Activated CD4-positive, alpha-beta T cell treated with anti-CD3 and anti-CD28 coated beads, Interleukin-2, Interleukin-6, amounts not matched to agents 100 ng/mL and 50 ng/mL, durations not matched to agents 16 hours and 8 hours (primary cell): ENCODE measurements around the gene JOSD2.

Experiments used
- DNase-seq: peaks from one replicate; pipeline ENCODE4 v3.0.0-alpha.2; 2020

Gene JOSD2, protein sequence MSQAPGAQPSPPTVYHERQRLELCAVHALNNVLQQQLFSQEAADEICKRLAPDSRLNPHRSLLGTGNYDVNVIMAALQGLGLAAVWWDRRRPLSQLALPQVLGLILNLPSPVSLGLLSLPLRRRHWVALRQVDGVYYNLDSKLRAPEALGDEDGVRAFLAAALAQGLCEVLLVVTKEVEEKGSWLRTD

DNA sequence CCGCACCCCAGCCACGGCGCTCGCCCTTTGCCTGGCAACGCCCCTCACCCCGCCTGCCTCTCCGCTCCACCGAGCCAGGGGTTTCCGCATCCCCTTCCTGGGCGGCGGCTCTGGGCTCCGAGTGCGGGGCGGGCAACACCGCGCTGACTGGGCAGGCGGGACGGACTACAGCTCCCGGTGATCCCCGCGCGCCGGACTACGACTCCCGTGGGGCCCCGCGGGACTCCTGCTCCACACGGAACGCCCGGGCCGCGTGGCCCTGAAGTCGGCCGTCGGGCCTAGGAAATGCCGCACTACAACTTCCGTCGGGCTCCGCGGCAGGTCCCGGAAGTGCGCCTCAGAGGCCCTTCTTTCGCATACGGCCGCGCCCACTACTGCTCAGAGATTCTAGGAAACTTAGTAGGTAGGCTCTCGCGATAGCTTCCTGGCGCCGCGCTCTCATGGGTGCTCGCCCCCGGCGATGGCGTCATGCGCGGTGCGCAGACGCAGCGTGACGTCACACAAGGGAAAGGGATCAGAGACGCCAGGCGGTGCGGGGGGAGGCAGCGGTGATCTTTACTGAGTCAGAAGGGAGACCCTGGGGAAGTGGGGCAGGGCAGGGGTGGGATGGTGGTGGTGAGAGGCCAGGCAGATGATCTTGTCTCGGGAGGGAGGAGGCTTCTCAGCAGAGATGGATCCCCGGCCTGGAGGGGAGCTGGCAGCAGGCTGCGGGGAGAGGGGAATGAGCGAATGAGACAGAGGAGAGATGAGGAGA, at the start of gene JOSD2:
JOSD2 (minus strand) TSS at position 123 of the 754 bp plus-strand sequence. CDS start 760 bp downstream, outside the sequence.
- peak; percentile 98 for DNase-seq

DNA sequence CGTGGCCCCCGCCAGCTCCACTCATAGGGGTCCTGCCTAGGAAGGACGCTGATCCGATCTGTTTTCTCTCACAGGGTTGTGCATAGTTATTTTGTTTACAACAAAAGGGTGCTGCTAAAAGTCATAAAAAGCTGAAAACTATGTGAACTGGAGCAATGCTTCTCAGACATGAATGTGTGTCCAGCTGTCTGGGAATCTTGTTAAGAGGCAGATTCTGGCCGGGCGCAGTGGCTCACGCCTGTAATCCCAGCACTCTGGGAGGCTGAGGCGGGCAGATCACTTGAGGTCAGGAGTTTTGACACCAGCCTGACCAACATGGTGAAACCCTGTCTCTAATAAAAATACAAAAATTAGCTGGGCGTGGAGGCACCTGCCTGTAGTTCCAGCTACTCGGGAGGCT, 48.6 kb upstream of the JOSD2 start:
- no peak for DNase-seq

DNA sequence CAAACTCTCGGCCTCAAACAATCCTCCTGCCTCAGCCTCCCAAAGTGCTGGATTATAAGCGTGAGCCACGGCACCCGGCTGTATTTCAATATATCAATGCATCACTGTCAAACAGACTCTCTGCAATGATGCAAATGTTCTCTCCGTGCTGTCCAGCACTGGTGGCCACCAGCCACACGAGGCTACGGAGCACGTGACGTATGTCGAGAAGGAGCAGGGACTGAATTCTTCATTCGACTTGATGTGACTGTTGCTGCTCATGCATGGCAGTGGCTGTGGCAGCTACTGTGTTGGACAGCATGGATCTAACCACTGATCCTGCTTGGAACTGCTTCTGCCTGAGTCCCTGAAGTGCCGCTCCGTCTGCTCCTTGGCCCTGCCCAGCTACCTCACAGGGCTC, 47.5 kb upstream of the JOSD2 start:
- no peak for DNase-seq

DNA sequence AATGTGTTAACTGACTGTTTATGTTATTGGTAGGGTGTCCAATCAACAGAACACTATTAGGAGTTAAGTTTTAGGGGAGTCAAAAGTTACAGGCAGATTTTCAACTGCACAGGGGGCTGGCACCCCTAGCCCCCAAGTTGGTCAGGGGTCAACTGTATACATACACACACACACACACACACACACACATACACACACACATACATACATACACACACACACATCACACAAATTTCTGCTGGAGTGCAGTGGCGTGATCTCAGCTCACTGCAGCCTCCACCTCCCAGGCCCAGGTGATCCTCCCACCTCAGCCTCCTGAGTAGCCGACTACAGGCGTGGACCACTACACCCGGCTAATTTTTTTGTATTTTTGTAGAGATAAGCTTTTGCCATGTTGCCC, 47.0 kb upstream of the JOSD2 start:
- DNase-seq: no peak

DNA sequence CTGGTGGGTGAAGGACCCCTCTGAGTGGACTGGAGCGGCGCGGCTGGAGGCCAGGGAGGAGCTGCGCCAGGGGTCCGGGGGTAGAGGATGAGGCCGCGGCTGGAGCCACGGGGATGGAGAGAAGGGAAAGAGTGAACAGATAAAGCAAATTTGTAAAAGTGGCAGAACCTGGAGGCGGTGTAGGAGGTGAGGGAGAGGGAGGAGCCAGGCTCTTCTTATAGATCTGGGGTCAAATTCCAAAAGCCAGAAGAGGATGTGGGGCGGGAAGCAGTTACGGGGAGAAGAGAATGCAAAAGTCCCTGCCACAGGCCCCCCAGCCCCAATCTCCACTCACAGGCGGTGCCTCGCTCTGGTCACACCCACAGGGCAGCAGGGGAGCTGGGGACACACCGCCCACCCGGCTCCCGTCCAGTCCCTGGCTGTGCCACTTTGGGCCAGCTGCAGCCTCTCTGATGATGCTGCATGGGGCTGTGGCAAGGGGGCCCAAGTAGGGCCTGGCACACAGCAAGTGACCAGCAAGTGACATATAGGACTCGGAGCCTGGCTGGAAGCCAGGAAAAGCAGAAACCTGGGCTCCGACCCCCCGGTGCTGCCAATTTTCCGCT, 46.1 kb upstream of the JOSD2 start:
- no peak for DNase-seq

DNA sequence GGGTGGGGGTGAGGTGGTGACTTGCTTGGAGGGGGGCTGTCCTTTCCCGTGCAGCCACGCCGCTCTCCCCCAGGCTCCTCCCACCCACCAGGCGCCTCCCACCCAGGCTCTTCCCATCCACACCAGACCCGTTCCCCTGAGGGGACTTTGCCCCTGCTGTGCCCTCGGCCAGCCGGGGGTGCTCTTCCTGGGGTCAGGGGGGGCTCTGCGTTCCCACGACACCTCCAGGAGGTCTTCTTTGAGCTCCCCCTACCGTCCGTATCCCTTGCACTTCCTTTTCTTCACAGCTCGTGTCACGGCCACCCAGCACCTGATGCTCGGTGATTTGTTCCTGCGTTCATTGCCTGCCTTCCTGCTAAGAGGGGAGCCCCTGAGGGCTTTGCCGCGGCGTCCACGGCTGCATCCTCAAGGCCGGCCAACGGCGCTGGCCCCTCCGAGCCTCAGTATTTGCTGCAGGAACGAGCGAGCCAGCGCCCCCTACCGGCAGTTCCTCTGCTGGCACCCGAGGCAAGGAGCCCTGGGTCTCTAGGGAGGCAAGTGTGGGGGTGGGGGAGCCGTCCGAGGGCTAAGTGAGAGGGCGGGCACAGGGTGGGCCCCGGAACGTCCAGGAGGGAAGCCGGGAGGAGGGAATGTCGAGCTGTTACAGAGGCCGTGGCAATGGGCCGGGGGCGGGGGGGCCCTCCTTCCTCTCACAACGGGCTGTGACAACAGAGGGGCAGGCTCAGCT, 45.5 kb upstream of the JOSD2 start:
- DNase-seq: peak; percentile 86

DNA sequence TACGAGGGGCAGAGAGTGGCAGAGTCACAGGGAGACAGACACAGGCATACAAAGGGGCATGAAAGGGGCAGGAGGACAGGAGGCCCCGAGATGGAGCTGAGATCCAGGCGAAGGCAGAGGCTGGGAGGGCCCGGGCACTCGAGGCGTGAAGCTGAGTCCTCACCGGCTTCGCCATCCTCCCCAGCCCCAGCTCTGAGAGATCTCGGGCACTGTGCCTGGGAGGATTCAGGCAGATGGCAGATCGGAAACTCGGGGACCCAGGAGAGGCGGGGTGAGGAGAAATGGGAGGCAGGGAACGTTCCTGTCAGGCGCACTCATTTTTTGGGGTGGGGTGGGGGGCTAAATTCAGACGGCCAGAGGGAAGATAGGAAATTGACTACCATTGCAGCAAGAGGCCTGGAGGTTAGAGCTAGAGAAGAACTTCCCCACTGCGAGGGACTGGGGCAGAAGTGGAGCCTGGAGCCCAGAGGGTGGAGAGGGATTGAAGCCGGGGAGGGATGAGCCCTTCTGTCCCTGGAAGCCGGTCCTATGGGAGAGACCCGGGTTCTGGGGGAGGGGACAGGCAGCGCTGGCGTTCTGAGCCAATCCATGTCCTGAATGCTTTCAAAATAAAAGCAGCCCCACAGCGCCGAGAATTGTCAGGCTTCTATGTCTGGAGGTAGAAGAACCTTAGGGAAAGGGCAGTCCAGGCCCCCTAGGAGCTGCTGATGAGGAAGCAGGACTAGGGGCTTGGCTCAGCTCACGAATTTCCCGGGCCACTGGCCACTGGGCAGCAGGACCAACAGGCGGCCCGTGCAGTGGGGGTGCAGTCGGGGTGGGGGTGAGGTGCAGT, 44.7 kb upstream of the JOSD2 start:
- no peak for DNase-seq

DNA sequence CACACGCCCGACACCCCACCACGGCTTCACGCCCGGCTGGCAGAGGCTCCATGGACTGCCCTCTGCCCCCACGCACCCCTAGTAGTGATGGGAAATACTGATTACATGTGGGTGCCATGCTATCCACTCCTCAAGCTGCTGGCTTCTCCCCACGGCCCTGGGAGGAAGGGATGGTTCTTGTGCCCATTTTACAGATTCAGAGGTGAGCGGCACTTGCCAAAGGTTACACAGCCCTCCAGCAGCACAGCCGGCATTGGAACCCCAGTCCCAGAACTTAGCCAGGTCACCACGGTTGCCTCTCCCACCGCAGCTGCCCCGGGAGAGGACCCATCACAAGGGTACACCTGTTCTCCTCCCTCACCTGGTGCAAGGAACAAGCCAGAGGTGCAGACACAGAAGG, 44.0 kb upstream of the JOSD2 start:
- DNase-seq: no peak

DNA sequence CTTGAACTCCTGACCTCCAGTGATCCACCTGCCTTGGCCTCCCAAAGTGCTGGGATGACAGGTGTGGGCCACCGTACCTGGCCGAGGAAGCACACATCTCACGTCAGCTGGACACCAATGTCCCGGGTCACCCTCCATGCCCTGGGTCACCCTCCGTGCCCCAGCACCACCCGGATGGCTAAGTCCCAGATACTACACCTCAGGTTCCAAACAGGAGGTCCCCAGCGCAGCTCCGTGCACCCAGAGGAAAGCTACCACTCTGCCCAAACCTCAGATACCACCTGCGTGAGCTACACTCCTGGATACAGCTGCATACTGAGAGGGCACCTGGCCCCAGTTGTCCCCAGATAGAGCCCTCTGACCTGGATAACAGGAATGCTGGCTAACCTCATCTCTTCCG, 43.2 kb upstream of the JOSD2 start:
- DNase-seq: no peak

DNA sequence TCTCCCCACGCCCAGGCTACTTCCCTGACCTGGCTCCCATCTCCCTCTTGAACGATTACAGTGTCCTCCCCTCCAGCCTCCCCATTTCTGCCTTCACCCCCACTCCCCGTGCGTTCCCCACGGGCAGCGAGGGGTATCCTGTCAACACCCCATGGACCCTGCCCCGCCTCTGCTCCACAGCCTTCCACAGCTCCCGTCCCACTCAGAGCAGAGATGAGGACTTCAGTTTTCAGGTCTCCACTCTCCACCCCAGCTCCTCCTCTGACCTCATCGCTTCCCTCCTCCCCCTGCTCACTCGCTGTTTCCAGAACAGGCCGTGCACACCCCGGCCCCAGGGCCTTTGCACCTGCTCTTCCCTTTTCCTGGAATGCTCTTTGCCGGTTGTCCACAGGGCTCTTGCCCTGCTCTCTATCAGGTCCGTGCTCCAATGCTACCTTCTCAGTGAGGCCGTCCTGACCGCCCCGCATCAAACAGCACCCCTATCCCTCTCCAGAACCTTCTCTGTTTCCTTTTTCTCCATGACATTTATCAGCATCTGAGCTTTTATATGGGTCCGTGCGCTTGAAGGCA, 42.2 kb upstream of the JOSD2 start:
- no peak for DNase-seq

DNA sequence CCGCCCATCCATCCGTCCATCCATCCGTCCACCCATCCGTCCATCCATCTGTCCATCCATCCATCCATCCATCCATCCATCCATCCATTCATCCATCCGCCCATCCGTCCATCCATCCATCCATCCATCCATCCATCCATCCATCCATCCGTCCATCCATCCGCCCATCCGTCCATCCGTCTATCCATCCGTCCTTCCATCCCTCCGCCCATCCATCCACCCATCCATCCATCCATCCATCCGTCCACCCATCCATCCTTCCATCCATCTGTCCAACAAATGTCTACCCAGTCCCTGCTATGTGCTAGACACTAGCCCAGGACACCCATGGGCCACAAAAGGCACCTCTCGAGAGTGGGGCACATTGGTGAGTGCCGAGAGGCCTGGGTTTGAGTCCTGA, 41.5 kb upstream of the JOSD2 start:
- no peak for DNase-seq

DNA sequence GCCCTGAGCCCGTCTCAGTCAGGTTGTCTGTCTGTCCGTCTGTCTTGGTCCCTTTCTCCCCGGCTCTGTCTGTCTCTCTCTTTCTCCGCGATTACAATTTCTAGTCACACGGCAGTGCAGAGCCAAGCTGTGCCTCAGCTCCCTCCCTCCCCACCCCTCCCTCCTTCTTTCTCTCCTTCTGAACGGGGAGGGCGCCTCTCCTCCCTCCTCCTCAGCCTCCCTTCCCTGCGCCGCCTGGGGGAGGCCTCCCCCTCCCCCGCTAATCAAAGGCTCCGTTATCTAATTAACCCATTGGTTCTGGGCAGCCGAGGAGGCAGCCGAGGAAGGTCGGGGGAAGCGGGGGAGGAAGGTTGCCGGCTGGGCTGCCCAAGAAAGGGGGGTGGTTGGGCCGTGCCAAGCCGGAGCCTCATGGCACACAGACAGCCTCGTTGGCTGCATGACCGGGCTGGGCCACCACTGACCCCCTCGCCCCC, 40.8 kb upstream of the JOSD2 start:
- no peak for DNase-seq

DNA sequence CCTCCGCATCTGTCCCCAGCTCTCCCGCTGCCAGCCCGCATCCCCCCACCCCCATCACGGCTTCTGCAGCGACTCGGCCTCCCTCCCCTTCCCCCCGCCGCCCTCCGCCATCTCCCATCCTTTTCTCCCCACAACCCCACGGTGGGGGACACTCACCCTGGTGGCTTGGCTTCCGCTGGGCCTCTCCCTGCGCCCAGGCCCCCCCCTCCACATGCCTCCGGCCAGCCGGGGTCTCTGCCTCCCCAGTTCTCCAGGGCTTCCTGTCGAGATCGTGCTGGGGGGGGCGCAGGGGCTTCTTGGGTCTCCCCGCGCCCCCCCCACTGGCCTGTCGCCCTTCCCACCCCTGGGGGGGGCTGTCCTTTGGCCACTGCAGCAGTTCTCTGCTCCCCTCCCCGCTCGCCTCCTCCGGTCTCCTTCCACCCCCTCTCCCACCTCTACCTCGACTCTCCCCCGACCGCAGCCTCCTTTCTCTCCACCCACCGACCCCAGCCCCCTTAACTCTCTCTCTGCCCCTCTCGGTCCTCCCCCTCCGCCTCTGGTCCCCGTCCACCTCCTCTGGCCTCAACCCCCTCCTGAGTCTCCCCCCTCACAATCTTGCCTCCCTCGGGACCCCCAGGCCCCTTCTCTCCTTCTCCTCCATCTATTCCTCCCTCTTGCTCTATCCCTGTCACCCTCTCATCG, 40.2 kb upstream of the JOSD2 start:
- no peak for DNase-seq

DNA sequence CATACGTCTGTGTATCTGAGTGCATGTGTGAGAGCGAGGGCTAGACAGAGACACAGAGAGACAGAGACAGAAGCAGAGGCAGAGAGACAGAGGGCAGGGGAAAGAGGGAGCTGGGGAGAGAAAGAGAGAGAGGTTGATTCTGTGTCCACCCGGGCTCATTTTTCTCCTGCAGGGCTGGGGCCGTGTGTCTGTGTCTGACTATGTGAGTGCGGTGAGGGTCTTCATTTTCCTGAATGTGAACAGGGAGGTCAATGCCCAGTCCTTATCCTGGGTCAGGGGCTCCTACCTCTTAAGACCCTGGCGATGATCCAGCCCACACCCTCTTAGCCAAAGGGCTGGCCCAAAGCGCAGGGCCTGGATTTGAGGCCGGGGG, 39.6 kb upstream of the JOSD2 start:
- DNase-seq: no peak

DNA sequence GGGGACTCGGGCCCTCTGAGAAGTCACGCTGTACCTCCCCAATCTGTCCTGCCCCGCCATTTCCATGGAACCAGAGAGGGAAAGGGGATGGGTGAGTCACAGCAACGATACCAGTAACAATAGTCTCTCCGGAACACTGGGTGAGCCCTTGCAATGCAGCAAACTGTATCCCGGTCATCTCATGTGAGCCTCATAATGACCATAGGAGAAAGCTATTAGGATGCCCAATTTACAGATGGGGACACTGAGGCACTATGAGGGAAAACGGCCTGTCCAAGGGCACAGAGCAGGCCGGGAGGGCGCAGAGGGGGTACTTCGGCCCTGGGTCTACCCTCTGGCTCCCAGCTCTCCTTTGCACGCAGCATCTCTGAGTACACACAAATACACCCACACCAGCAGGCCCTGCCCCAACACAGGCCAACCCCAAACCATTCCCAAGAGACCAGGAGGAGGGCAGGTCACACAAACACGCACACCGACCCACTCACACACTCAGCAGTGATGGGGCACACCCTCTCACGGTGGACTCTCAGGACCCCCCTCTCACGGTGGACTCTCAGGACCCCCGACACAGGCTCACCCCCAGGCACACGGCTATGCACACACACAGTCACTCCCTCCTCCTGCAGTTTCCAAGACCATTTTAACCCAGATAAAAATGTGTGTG, 39.1 kb upstream of the JOSD2 start:
- DNase-seq: no peak

DNA sequence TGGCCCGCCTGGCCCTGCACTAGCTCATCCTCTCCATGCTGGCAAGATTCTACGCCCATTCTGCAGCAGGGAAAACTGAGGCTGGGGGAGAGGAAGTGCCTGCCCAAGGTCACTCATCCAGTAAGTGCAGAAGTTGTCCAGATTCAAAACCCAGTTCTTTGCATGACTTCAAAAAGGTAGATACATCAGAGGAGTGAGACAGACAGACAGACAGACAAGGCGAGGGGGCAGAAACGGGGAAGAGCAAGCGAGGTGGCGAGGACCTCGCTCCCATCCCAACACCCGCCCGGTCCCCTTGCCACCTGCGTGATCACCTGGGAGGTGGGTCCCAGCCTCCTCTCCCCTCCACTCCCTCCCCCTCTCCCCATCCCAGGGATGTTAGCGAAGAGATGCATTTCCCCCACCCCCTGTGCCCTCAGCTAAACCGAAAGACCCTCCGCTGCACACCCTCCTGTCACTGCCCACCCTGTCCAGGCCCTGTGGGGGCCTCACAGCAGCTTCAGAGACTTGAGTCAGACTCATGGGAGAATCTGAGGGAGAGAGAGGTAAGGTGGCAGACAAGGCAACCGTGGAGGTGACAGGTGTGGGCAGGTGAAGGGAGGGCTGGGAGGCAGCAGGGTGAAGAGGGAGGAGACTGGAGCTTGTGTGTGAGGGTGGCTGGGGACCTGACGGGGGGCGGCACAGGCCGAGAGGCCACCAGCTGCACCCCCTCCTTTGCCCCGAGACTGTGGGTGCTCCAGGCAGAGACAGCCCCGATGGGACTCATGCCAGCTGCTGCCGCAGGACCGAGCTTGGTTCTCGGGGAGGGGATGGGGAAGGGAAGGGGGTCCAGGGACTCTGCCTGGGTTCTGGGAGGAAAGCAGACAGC, 38.3 kb upstream of the JOSD2 start:
- DNase-seq: no peak

DNA sequence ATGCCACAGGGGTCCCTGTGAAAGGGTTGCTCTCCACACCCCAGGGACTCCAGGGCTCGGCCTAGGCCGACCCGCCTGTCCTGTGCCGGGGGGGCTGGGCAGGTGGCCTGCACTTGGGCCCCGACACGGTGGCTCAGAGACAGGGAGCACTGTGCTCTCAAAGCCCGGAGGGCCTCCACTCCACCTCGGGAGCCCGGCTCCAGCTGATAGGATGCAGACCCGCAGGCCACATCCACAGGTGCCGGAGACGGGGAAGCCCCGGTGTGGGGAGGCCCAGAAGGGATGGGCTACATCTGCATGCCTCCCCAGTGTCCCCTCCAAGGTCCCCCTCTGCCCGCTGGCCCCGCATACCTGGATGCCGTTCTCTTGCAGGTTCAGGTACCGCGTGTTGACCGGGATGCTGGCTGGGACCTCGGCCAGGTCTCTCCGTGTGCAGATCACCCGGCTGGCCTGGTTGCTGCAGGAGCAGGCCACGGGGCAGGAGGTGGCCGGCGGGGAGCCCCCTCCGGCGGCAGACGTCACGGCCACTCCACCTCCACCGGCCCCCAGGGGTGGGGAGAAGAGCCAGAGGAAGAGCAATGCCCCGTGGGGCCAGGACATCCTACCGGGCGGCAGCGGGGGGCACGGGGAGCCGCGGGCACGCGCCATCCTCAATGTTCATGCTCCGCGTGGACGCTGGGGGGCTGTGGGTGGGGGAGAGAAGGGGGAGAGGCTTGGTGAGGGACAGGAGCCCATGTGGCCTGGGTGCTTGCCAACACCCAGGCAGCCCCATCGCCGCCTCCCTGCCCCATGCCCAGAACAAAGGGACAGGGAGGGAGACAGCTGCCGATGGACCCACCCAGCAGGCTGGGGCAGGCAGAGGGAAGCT, 37.4 kb upstream of the JOSD2 start:
- no peak for DNase-seq

DNA sequence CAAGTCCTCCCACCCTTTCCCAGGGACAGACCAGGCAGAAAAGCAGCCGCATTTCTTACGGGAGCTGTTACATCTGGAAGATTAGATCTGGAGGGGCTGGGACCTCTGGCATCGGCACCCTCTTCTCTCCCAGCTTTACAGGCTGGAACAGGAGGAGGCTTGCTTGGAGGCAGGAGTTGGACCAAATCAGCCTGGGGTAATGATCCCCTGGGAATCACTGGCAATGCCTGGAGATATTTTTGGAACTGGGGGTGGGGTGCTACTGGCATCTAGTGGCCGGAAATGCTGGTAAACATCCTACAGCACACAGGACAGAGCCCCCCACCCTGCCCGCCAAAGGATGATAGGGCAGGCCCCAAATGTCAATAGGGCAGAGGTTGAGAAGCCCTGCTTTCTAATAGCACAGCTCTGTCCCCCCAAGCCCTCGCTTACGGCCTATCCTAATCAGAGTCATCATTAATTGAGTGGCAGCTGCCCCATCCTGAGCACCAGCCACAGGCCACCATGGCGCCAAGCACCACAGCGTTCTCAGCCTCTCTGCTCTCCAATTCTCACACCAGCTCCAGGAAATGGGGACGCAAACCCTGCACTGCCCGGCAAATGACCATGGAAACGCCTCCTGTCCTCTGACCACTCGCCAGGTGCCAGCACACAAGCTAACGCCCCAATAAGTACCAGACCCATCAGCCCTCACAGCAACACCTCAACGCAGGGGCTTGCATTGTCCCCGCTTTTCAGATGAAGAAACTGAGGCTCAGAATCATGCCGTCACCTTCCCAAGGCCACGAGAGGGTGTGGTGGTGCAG, 36.6 kb upstream of the JOSD2 start:
- no peak for DNase-seq
